GM19397 (cell line): ENCODE measurements around the gene TRIM41.
"Not testable (repeated sequence)": the region's sequence is repeated elsewhere in the genome, so short reads cannot be mapped to it uniquely, and the experiment has no call there.

Experiments
- ATAC-seq: cut with Tn5 transposase; IDR thresholded peaks from one replicate; pipeline ENCODE4 v1.9.1; 2021; ENCODE audit warnings: mild to moderate bottlenecking, moderate library complexity; ENCODE audit not compliant: unreplicated experiment

TRIM41 gene

DNA sequence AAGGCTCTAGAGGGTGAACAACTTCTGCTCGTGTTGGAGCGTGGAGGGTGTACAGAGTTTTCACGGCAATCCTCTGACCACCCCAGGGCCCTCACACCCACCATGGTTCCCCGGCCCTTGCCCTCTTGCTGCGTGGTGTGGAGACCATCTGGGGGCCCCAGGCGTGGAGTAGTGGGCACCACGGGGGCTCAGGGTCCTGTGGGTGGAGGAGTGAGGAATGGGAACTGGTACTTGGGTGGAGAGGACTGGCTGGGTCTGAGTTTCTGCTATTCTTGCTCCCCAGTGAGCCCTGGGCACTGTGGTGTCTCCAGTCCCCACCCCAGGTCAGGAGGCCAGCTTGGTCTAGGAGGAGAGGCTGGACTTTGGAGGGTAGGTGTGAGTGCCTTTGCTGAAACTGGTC lies 59.8 kb downstream of the TRIM41 start:
- no peak for ATAC-seq

- no peak for ATAC-seq
These were observed 60.3 kb downstream of the TRIM41 start for GRCh38 chr5:181283347-181283746.

- ATAC-seq: not testable (repeated sequence)
These were observed 61.0 kb downstream of the TRIM41 start for GRCh38 chr5:181283841-181284755.
